PFSK-1 (cell line): Measurements from ENCODE around the gene TOP1.

ENCODE experiments used
- FOXP2 ChIP-seq: optimal IDR thresholded peaks from 2 replicates; pipeline ENCODE3; 2011; ENCODE audit warnings: borderline replicate concordance, control low read depth, inconsistent platforms; ENCODE audit not compliant: insufficient read depth; ENCODE audit errors: extremely low read length, extremely low read depth
- POLR2AphosphoS5 ChIP-seq: IDR thresholded peaks from 2 replicates; pipeline ENCODE4 v1.6.1; 2012; ENCODE audit warnings: low read depth, mild to moderate bottlenecking, control low read depth, low read length, moderate library complexity
- SIN3A ChIP-seq: IDR thresholded peaks from 2 replicates; pipeline ENCODE4 v1.6.1; 2012; ENCODE audit warnings: mild to moderate bottlenecking, low read length, moderate library complexity, borderline replicate concordance; ENCODE audit not compliant: insufficient read depth
- TAF1 ChIP-seq: IDR thresholded peaks from 2 replicates; pipeline ENCODE4 v1.6.1; 2012; ENCODE audit warnings: low read length, control low read depth, borderline replicate concordance; ENCODE audit not compliant: insufficient read depth
- TF ChIP-seq, protein P1 (sequence below), 2 experiments: IDR thresholded peaks; 2 replicates each; pipeline versions ENCODE4 v1.6.1 to v1.8.0; 2011 to 2012; ENCODE audit warnings: low read depth in 2 of 2, low read length in 2 of 2, control low read depth in 1 of 2, inconsistent platforms in 1 of 2, mild to moderate bottlenecking in 1 of 2, moderate library complexity in 1 of 2; ENCODE audit not compliant: insufficient read depth in 1 of 2

DNA sequence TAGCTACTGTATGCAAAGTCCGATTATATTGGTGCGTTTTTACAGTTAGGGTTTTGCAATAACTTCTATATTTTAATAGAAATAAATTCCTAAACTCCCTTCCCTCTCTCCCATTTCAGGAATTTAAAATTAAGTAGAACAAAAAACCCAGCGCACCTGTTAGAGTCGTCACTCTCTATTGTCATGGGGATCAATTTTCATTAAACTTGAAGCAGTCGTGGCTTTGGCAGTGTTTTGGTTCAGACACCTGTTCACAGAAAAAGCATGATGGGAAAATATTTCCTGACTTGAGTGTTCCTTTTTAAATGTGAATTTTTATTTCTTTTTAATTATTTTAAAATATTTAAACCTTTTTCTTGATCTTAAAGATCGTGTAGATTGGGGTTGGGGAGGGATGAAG lies 95.0 kb downstream of the TOP1 start:
- TF ChIP-seq TAF1 (no peak), SIN3A (no peak), POLR2AphosphoS5 (no peak), FOXP2 (no peak)
- TF ChIP-seq, protein P1, sequence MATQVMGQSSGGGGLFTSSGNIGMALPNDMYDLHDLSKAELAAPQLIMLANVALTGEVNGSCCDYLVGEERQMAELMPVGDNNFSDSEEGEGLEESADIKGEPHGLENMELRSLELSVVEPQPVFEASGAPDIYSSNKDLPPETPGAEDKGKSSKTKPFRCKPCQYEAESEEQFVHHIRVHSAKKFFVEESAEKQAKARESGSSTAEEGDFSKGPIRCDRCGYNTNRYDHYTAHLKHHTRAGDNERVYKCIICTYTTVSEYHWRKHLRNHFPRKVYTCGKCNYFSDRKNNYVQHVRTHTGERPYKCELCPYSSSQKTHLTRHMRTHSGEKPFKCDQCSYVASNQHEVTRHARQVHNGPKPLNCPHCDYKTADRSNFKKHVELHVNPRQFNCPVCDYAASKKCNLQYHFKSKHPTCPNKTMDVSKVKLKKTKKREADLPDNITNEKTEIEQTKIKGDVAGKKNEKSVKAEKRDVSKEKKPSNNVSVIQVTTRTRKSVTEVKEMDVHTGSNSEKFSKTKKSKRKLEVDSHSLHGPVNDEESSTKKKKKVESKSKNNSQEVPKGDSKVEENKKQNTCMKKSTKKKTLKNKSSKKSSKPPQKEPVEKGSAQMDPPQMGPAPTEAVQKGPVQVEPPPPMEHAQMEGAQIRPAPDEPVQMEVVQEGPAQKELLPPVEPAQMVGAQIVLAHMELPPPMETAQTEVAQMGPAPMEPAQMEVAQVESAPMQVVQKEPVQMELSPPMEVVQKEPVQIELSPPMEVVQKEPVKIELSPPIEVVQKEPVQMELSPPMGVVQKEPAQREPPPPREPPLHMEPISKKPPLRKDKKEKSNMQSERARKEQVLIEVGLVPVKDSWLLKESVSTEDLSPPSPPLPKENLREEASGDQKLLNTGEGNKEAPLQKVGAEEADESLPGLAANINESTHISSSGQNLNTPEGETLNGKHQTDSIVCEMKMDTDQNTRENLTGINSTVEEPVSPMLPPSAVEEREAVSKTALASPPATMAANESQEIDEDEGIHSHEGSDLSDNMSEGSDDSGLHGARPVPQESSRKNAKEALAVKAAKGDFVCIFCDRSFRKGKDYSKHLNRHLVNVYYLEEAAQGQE (IDR thresholded peaks at IDR 0.05; ENCODE audit: insufficient read depth in 1 of 2, low read depth in 2 of 2, low read length in 2 of 2), result no peak
